ENCODE results near the gene RBM6. TPM values are rescaled to one million over a fixed set of nuclear protein-coding genes. Genes with fewer than 3 reads are reported as not detected.

RBM6 gene
- total and polyA plus RNA-seq, 9 of the 15 experiments (the other 6 are each of a cell fraction or from before 2014, with no cell fraction given): 19.9 to 82.2 (median 57.8) TPM

- TF ChIP-seq RERE (CRISPR knock-in tag; IDR thresholded peaks at IDR 0.05; ENCODE audit: borderline replicate concordance): no peak
These were observed 117.8 kb downstream of the RBM6 start (continued) for GRCh38 chr3:50057756-50058155.

DNA sequence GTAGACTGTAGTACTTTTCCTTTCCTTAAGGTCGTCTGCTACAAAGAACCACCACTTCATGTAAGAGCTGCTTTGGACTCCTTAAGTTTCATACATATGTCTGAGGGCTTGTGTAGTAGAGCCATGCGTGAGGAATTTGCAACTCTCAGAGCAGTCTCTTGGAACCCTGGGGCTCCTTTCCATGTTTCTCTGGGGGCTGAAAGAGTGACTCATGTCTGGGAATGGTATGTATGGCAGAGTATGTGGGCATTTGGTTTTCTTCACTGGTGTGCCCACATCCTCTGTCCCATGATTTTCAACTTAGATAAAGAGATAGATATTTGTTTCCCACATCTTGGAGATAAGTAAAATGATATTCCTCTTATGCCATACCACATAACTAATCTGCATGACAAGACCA, 128.2 kb downstream of the RBM6 start:
- ChIA-PET CTCF (ENCODE audit: low intra/inter-chr PET ratio) (no interaction called here), POLR2A (interaction anchor here (0.6 kb wide), 1 partner anchor 340 kb away, joined by 3 read pairs; no protein-coding TSS in a partner anchor)
- Histone ChIP-seq H3K9me1 (ENCODE audit: control insufficient read depth, insufficient read depth, low read length) (no peaks in the 10 kb centered on the region), H2AFZ (ENCODE audit: low read depth, low read length) (no peak overlapping the region), H3K9me3 (replicated peaks; ENCODE audit: control insufficient read depth, insufficient read depth, low read depth, low read length) (no peaks in the 10 kb centered on the region), H4K20me1 (replicated peaks; ENCODE audit: control insufficient read depth, insufficient read depth, low read length) (no peaks in the 10 kb centered on the region), H3K27ac (ENCODE audit: extremely low read depth, low read depth, low read length) (no peak overlapping the region), H3K36me3 (ENCODE audit: control insufficient read depth, insufficient read depth, low read length) (peaks cover 82% of the 10 kb centered on the region), H3K4me1 (replicated peaks in 1 of 2; ENCODE audit: control insufficient read depth in 2 of 2, insufficient read depth in 2 of 2, low read length in 2 of 2) (no peaks in the 10 kb centered on the region), H3K4me3 (no peak overlapping the region), H3K27me3 (ENCODE audit: control insufficient read depth in 2 of 2, insufficient read depth in 2 of 2, low read length in 2 of 2) (no peaks in the 10 kb centered on the region), H3K9ac (ENCODE audit: insufficient read depth in 1 of 2, low read depth in 2 of 2, low read length in 2 of 2) (no peak overlapping the region), H3K79me2 (ENCODE audit: control insufficient read depth, insufficient read depth, low read length) (no peaks in the 10 kb centered on the region), H3K4me2 (ENCODE audit: insufficient read depth, low read length) (no peak overlapping the region)
- in situ Hi-C loops (cut with MboI): no loop called here
- no peak for FAIRE-seq
- intact Hi-C loops (cut with micrococcal nuclease): no loop called here
- no peak for DNase-seq (ENCODE audit: extremely low read depth in 1 of 4, low spot score in 3 of 4)
- WGBS (ENCODE audit: insufficient coverage, low coverage, missing lambda C conversion rate): 57% methylated on average over 2 of the region's 2 CpGs
- ATAC-seq: no peak
- TF ChIP-seq ZNF583 (CRISPR knock-in tag; IDR thresholded peaks at IDR 0.05) (no peak), E2F4 (CRISPR knock-in tag; IDR thresholded peaks at IDR 0.05; ENCODE audit: low read depth) (no peak), ZKSCAN1 (IDR thresholded peaks at IDR 0.05; ENCODE audit: low read depth, low read length) (no peak), SREBF1 (IDR thresholded peaks at IDR 0.05; ENCODE audit: borderline replicate concordance, low read depth, low read length) (no peak), NONO (IDR thresholded peaks at IDR 0.05; ENCODE audit: low read depth in 2 of 2, low read length in 1 of 2) (no peak), ZNF3 (CRISPR knock-in tag; IDR thresholded peaks at IDR 0.05) (no peak), ADNP (tag; IDR thresholded peaks at IDR 0.05) (no peak), JUND (IDR thresholded peaks at IDR 0.05; ENCODE audit: borderline replicate concordance, low read depth, low read length) (no peak), JUND (tag; IDR thresholded peaks at IDR 0.05; ENCODE audit: borderline replicate concordance, low read depth, low read length) (no peak)
- TF ChIP-seq, protein P1, sequence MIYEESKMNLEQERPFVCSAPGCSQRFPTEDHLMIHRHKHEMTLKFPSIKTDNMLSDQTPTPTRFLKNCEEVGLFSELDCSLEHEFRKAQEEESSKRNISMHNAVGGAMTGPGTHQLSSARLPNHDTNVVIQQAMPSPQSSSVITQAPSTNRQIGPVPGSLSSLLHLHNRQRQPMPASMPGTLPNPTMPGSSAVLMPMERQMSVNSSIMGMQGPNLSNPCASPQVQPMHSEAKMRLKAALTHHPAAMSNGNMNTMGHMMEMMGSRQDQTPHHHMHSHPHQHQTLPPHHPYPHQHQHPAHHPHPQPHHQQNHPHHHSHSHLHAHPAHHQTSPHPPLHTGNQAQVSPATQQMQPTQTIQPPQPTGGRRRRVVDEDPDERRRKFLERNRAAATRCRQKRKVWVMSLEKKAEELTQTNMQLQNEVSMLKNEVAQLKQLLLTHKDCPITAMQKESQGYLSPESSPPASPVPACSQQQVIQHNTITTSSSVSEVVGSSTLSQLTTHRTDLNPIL (CRISPR knock-in tag; IDR thresholded peaks at IDR 0.05): no peak
- no TSS peak for BruUV-seq (replicated peaks)
